ENCODE data around the gene RNF212.
A peak's percentile ranks its signal among the peaks of the same experiment; 100 is the strongest.
"Not testable (repeated sequence)": the region's sequence is repeated elsewhere in the genome, so short reads cannot be mapped to it uniquely, and the experiment has no call there.

RNF212 gene

DNA sequence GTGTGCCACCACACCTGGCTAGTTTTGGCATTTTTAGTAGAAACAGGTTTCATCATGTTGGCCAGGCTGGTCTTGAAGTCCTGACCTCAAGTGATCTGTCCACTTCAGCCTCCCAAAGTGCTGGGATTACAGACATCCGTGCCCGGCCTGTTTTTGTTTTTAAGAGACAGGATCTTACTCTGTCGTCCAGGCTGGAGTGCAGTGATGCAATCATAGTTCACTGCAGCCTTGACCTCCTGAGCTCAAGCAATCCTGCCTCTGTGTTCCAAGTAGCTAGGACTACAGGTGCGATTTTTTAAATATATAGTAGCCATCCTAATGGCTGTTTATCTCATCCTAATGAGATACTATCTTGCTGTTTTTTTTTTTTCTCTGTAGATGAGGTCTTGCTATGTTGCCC, 47.6 kb downstream of the RNF212 start:
- no peak for DNase-seq (ENCODE audit: low spot score)

DNA sequence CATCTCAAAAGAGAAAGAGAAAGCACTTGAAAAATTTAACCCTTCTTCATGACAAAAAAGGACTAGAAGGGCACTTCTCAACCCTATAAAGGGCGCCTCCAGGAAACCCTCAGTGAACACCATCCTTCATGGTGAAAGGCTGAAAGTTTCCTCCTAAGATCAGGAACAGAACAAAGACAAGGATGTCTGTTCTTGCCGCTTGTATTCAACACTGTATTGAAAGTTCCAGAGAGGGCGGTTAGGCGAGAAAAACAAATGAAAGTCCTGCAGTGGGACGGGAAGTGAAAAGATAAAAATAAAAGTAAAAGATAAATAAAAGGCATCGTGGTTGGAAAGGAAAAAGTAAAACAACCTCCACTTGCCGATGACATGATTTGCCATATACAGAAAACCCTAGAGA, 50.9 kb downstream of the RNF212 start:
- no peak for DNase-seq (ENCODE audit: low spot score)

DNA sequence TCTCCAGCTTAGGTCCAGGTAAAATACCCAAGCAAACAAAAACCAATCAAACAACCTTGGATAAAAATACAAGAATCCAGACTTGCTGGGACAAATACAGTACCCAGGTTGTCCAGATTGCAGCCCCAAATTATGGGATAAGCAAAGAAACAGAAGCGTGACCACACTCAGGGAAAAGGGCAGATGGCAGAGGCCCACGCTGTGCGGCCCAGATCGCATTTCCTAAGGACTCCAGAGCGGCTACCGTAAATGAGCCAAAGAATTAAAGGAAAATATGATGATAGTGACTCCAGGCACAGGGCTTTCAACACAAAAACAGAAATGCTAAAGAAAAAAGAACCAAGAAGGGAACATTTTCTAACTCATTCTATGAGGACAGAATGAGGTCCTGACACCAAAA, 51.6 kb downstream of the RNF212 start:
- no peak for DNase-seq (ENCODE audit: low spot score)

DNA sequence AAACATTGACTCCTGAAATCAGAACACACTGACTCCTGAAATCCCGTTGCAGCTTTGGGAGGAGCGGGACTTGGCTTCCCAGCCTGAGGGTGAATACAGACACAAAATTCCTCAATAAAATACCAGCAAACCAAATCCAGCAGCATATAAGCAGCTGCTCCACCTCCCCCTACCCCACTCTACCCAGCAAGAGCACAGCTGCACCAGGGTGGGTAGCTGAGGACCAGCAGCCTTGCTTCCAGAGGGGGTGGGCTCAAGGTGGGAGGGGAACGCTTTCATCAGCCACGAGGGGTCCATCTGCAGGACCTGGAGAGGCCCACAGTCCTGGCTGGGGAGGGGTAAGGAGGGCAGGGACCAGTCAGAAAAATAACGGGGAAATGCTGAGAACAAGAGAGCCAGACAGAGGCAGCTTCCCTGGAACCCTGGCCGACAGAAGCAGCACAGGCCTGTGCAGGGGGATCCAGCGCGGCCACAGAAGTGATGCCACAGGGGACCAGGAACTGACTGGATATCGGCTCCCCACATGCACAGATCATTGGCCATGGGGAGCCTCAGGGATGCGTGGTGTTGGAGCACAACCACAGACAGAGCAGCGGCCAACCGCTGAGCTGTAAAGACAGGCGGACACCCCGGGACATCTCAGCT, 52.2 kb downstream of the RNF212 start:
- no peak for DNase-seq (ENCODE audit: low spot score)

- no peak for DNase-seq (ENCODE audit: low spot score)
These were observed 52.7 kb downstream of the RNF212 start for GRCh38 chr4:1060621-1061020.

- DNase-seq (ENCODE audit: low spot score), result no peak
These were observed 53.2 kb downstream of the RNF212 start for GRCh38 chr4:1060121-1060520.

GRCh38 chr4:1058997-1059665, 54.2 kb downstream of the RNF212 start:
- DNase-seq (ENCODE audit: low spot score), result no peak

- no peak for DNase-seq (ENCODE audit: low spot score)
These were observed 55.0 kb downstream of the RNF212 start for GRCh38 chr4:1058198-1058996.

DNA sequence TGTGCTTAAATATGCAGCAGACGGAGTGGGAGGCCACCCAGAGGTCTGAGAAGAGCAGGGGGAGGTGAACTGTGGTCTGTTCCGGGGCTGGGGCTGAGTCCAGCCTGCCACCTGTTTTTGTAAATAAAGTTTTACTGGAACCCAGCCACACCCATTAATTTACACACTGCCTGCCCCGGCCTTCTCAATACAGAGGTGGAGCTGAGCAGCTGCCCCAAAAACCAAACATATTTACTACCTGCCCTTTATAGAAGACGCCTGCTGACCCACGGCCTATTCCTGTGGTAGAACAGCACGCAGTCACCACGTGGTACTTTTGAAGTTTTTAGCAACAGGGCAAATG, 56.0 kb downstream of the RNF212 start:
- peak; percentile 53 for DNase-seq (ENCODE audit: low spot score)

DNA sequence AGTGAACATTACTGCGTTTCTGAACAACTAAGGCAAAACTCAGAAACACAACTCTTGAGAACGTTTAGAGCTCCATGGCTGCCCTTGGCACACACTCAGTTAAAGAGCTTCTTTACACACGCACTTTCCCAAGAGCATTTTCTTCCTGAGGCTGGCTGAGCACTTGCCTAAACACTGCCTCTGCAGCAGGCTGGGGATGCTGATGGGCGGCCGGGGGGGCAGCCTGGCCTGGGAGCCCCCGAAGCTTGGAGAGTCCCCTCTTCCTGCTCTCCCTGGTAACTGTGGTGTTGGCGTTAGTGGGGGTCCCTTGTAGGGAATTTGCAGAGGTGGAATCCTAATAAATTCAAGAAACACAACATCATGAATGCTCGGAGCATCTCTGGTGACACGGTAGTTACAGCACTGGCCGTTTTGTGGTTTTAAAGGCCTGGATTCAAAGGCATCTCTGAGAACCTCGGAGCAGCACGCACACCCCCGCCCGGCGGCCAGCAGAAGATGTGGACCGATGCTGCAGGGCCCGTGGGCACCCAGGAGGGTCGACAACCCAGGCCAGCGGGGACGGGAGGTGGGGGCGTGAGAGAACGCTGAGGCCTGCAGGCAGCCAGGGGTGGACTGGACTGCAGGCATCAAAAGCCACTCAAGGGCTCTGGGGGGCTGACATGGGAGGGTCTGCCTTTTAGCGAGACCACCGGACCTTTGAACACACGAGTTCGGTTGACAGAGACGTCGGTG, 56.5 kb downstream of the RNF212 start:
- DNase-seq (ENCODE audit: low spot score), result no peak

- DNase-seq (ENCODE audit: low spot score), result peak; percentile 64
These were observed 57.4 kb downstream of the RNF212 start for GRCh38 chr4:1055721-1056590.

DNA sequence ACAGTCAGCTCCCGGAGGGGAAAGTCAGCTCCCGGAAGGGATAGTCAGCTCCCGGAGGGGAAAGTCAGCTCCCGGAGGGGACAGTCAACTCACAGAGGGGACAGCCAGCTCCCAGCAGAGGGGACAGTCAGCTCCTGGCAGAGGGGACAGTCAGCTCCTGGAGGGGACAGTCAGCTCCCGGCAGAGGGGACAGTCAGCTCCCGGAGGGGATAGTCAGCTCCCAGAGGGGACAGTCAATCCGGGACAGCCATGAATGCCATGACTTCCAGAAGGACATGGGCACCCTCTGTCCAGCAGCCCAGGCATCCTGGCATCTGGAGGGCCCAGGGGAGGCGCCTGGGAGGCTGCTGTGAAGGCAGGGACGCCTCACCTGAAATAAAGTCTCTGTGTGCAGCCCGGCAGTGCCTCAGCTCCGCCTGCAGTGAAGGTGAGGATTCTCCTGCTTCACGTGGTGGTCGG, 58.1 kb downstream of the RNF212 start:
- DNase-seq (ENCODE audit: low spot score), result not testable (repeated sequence)

DNA sequence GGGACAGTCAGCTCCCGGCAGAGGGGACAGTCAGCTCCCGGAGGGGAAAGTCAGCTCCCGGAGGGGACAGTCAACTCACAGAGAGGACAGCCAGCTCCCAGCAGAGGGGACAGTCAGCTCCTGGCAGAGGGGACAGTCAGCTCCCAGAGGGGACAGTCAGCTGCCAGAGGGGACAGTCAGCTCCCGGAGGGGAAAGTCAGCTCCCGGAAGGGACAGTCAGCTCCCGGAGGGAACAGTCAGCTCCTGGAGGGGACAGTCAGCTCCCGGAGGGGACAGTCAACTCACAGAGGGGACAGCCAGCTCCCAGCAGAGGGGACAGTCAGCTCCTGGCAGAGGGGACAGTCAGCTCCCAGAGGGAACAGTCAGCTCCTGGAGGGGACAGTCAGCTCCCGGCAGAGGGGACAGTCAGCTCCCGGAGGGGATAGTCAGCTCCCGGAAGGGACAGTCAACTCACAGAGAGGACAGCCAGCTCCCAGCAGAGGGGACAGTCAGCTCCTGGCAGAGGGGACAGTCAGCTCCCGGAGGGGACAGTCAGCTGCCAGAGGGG, 58.6 kb downstream of the RNF212 start:
- DNase-seq (ENCODE audit: low spot score), result not testable (repeated sequence)

GRCh38 chr4:1053891-1054290, 59.5 kb downstream of the RNF212 start:
- DNase-seq (ENCODE audit: low spot score), result not testable (repeated sequence)

GRCh38 chr4:1053080-1053661, 60.2 kb downstream of the RNF212 start:
- DNase-seq (ENCODE audit: low spot score), result no peak

DNA sequence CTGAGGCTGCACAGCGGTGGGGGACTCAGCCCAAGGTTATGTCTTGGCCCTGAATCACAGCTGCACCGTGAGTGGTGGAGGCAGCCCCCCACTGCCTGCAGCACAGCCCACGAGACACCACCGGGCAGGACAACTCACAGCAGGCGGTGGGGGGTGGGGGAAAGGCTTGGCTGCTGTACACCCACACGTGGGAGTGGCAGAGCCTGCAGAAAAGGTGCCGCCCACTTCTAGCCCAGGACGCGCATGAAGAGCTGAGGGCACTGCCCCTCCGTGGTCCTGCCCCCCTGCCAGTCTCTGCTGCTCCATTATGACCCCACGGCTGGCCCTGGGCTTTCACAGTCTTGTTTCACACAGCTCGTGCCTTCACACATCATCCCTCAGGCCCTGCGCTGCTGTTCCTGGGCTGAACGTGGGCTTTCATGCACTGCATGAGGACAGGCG, 61.1 kb downstream of the RNF212 start:
- DNase-seq (ENCODE audit: low spot score), result no peak

DNA sequence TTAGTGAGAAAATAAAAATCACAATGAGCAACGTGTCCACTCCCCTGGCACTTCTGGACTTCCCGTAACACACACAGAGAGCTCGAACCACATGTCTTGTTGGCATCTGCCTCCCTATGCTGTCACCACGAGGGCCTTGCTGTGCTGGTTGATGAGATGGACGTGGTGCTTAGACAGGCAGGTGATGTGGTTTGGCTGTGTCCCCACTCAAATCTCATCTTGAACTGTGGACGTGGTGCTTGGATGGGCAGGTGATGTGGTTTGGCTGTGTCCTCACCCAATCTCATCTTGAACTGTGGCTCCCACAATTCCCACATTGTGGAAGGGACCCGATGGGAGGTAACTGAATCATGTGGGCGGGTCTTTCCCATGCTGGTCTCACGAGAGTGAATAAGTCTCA, 61.9 kb downstream of the RNF212 start:
- no peak for DNase-seq (ENCODE audit: low spot score)

GRCh38 chr4:1050486-1051213, 62.7 kb downstream of the RNF212 start:
- DNase-seq (ENCODE audit: low spot score), result no peak

GRCh38 chr4:1049591-1049905, 63.8 kb downstream of the RNF212 start:
- DNase-seq (ENCODE audit: low spot score), result no peak

Measured in SW480 (cell line).